WTC11 (cell line): ENCODE data around the gene NSFL1C.
"Not testable (repeated sequence)": the region's sequence is repeated elsewhere in the genome, so short reads cannot be mapped to it uniquely, and the experiment has no call there.

Experiments
- FOXJ3 ChIP-seq: sonication (generic); formaldehyde crosslinking; IDR thresholded peaks from 2 replicates; pipeline ENCODE4 v1.9.0; 2021; ENCODE audit warnings: missing genetic modification reagents, mild to moderate bottlenecking, borderline replicate concordance
- GABPB1 ChIP-seq: sonication (generic); formaldehyde crosslinking; IDR thresholded peaks from 2 replicates; pipeline ENCODE4 v1.8.1; 2023; ENCODE audit warnings: mild to moderate bottlenecking, missing genetic modification reagents
- HMGA2 ChIP-seq: fragments of 250-450 bp; sonication (Bioruptor Pico); IDR thresholded peaks from 2 replicates; pipeline ENCODE4 v1.4.0; 2021; ENCODE audit warnings: mild to moderate bottlenecking, moderate library complexity
- NFE2L1 ChIP-seq: sonication (generic); formaldehyde crosslinking; IDR thresholded peaks from 2 replicates; pipeline ENCODE4 v1.8.1; 2023; ENCODE audit warnings: missing genetic modification reagents
- NFYB ChIP-seq: sonication (generic); formaldehyde crosslinking; conservative IDR thresholded peaks from 2 replicates; pipeline ENCODE4 v1.8.0; 2022; ENCODE audit warnings: low read depth, missing genetic modification reagents
- NR3C1 ChIP-seq: sonication (generic); formaldehyde crosslinking; conservative IDR thresholded peaks from 2 replicates; pipeline ENCODE4 v1.8.1; 2023; ENCODE audit warnings: low read depth, mild to moderate bottlenecking, missing genetic modification reagents
- SP1 ChIP-seq: sonication (generic); formaldehyde crosslinking; conservative IDR thresholded peaks from 2 replicates; pipeline ENCODE4 v1.8.1; 2022; ENCODE audit warnings: missing genetic modification reagents
- USF1 ChIP-seq: sonication (generic); formaldehyde crosslinking; IDR thresholded peaks from 2 replicates; pipeline ENCODE4 v1.8.0; 2022; ENCODE audit warnings: mild to moderate bottlenecking, missing genetic modification reagents
- TF ChIP-seq, protein P1 (sequence below): sonication (generic); formaldehyde crosslinking; IDR thresholded peaks from 2 replicates; pipeline ENCODE4 v1.8.1; 2023; ENCODE audit warnings: mild to moderate bottlenecking, moderate library complexity, missing genetic modification reagents
- TF ChIP-seq, protein P2 (sequence below): fragments of 200-600 bp; IDR thresholded peaks from 2 replicates; pipeline ENCODE4 v1.8.0; 2022; ENCODE audit warnings: antibody characterized with exemption
- TF ChIP-seq, protein P3 (sequence below): sonication (generic); formaldehyde crosslinking; IDR thresholded peaks from 2 replicates; pipeline ENCODE4 v1.8.0; 2022; ENCODE audit warnings: mild to moderate bottlenecking, missing genetic modification reagents
- TF ChIP-seq, protein P4 (sequence below): sonication (generic); formaldehyde crosslinking; IDR thresholded peaks from 2 replicates; pipeline ENCODE4 v1.8.1; 2022; ENCODE audit warnings: mild to moderate bottlenecking, missing genetic modification reagents, moderate library complexity, borderline replicate concordance

GRCh38 chr20:1399678-1400366, 66.8 kb downstream of the NSFL1C start:
- TF ChIP-seq NR3C1 (CRISPR knock-in tag); NFE2L1; FOXJ3; SP1 (CRISPR knock-in tag); NFYB; GABPB1; USF1 (CRISPR knock-in tag); HMGA2 (CRISPR knock-in tag): not testable (repeated sequence)
- TF ChIP-seq, protein P1, sequence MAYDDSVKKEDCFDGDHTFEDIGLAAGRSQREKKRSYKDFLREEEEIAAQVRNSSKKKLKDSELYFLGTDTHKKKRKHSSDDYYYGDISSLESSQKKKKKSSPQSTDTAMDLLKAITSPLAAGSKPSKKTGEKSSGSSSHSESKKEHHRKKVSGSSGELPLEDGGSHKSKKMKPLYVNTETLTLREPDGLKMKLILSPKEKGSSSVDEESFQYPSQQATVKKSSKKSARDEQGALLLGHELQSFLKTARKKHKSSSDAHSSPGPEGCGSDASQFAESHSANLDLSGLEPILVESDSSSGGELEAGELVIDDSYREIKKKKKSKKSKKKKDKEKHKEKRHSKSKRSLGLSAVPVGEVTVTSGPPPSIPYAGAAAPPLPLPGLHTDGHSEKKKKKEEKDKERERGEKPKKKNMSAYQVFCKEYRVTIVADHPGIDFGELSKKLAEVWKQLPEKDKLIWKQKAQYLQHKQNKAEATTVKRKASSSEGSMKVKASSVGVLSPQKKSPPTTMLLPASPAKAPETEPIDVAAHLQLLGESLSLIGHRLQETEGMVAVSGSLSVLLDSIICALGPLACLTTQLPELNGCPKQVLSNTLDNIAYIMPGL (CRISPR knock-in tag) = not testable (repeated sequence)
- TF ChIP-seq, protein P2, sequence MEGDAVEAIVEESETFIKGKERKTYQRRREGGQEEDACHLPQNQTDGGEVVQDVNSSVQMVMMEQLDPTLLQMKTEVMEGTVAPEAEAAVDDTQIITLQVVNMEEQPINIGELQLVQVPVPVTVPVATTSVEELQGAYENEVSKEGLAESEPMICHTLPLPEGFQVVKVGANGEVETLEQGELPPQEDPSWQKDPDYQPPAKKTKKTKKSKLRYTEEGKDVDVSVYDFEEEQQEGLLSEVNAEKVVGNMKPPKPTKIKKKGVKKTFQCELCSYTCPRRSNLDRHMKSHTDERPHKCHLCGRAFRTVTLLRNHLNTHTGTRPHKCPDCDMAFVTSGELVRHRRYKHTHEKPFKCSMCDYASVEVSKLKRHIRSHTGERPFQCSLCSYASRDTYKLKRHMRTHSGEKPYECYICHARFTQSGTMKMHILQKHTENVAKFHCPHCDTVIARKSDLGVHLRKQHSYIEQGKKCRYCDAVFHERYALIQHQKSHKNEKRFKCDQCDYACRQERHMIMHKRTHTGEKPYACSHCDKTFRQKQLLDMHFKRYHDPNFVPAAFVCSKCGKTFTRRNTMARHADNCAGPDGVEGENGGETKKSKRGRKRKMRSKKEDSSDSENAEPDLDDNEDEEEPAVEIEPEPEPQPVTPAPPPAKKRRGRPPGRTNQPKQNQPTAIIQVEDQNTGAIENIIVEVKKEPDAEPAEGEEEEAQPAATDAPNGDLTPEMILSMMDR = not testable (repeated sequence)
- TF ChIP-seq, protein P3, sequence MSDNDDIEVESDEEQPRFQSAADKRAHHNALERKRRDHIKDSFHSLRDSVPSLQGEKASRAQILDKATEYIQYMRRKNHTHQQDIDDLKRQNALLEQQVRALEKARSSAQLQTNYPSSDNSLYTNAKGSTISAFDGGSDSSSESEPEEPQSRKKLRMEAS (CRISPR knock-in tag) = not testable (repeated sequence)
- TF ChIP-seq, protein P4, sequence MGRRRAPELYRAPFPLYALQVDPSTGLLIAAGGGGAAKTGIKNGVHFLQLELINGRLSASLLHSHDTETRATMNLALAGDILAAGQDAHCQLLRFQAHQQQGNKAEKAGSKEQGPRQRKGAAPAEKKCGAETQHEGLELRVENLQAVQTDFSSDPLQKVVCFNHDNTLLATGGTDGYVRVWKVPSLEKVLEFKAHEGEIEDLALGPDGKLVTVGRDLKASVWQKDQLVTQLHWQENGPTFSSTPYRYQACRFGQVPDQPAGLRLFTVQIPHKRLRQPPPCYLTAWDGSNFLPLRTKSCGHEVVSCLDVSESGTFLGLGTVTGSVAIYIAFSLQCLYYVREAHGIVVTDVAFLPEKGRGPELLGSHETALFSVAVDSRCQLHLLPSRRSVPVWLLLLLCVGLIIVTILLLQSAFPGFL (CRISPR knock-in tag) = not testable (repeated sequence)
